GM19351 (cell line): ENCODE measurements around the gene TRIO.
A peak's percentile ranks its signal among the peaks of the same experiment; 100 is the strongest.

Experiments
- ATAC-seq: cut with Tn5 transposase; IDR thresholded peaks from one replicate; pipeline ENCODE4 v1.9.1; 2021; ENCODE audit warnings: mild to moderate bottlenecking, moderate library complexity; ENCODE audit not compliant: unreplicated experiment

Gene TRIO

DNA sequence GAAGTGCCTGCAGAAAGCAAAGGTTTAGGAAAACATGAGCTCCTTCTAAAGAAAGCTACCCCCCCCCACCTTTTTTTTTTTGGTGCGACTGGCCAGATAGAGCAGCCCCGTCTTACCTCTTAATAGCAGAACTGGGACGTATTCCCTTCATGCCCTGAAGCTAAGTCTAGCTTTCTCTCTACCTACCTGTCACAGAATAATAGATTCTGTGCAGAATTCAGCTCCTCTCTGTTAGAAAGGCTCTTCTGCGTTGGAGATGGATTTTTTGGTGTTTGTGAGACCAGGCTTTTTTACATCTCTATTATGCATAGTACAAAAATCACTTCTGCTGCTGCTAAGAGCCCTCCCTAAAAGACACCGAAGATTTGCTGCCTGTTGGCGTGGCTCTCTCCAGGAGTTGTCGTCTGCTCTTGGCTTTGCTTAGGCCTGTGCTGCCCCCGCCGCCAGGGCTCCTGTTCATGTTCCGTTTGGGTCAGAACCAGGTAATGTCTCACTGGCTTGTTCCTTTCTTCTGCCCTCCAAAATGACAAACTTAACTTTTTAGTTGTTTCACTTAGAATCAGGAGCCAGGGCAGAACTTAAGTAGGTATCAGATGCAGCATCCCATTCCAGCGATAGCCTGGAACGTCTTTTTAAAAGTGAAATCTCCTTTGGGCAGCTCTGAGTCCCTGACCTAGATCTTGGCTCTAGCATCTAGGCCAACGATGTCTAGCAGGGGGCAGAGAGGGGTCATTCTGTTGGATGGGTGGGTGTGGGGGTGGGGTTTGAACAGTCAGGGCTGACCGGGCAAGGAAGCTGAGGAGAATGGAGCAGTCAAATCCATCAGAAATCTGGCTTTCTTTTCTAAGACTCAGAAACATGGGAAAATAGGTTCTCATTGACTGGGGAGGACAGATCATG lies 2.5 kb downstream of the TRIO start:
- ATAC-seq = no peak

- ATAC-seq = no peak
Observed at GRCh38 chr5:14146725-14147124, 3.6 kb downstream of the TRIO start.

DNA sequence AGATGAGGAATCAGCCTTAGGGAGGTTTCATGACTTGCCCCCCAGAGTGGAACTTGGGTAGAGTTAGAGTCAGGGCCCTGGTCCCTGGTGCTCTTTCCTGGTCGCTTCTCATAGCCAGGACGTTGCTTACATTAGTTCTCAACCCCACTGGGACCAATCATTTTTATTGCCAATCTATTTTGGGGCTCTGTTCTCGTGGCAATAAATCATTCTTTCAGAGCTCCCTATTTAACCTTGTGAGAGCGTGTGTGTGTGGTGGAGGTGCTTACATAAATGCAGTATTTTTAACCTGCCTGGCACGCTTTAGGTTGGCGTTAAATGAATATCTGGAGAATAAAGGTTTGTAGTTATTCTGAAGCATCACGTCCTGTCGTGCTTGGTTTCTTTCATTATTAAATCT lies 4.1 kb downstream of the TRIO start:
- no peak for ATAC-seq

- no peak for ATAC-seq
Observed at GRCh38 chr5:14148483-14148882, 5.3 kb downstream of the TRIO start.

- ATAC-seq = no peak
Observed at GRCh38 chr5:14148890-14149671, 5.9 kb downstream of the TRIO start.

GRCh38 chr5:14149672-14150274 lies 6.6 kb downstream of the TRIO start:
- no peak for ATAC-seq

- ATAC-seq = no peak
Observed at GRCh38 chr5:14151416-14151815, 8.3 kb downstream of the TRIO start.

- no peak for ATAC-seq
Observed at GRCh38 chr5:14153071-14153864, 10.1 kb downstream of the TRIO start.

DNA sequence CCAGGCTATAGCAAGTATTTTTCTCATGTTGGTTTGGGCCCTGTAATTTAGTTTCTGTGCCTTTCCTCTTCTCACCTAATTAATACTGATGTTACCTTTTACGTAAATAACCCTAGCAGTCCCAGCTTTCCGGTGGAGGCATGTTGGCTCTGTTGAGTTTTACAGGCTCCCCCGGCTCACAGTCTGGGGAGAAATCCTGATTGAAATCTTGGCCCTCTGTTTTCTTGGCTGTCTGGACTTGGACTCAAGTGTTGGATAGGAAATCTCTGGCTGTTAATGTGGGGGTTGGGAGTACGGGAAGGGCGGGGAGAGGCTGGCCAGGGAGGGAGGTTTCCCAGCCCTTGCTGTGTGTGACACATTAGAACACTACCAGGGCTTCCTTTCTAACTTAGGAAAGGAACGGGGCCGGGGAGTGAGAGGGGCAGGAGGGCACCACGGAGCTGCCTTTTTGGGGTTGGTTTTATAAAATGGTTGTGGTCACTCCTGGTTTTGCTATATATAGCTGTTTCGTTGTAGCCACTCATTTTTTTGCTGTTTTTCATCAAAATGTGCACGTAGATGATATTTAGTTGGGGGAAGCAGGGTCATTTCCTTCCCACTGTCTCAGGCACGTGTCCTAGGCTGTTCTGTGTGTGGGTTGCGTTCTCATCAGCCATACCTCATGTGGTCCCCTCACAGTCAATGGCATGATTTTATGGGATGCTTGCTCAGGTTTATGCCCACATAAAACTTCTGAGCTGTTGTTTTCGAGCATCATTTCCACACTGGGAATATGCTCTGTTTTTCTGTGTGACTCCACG lies 11.0 kb downstream of the TRIO start:
- ATAC-seq = peak; percentile 33

DNA sequence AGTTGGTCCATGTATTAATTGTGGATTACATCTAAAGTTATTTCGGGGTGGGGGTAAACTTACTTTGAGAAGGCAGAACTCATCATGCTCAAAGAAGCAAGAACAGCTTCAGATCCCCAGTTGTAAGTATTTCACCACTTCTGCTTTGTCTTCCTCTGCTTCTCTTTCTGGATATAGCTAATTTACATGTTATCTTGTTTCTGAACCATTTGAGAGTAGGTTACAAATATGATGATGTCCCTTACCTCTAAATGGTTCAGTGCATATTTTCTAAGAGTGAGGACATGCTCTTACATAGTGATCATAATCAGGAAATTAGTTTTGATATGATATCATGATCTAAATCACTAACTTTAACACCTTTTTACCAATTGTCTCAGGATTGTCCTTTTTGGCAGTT lies 11.9 kb downstream of the TRIO start:
- peak; percentile 63 for ATAC-seq

DNA sequence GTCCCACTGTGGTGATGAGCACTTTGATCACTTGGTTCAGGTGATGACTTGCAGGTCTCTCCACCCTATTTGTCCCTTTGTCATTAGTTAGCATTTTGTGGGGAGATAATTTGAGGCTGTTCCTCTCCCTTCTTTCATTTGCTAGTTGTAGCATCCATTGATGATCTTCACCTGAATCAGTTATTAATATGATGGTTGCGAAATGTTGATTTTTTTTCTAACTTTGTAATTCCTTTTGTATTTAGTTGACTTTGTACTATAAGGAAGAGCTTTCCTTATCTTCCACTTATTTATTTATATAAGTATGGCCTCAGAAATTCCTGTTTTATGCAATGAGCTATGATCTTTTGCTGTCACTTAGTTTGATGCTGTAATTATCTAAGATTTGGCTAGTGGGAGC lies 12.6 kb downstream of the TRIO start:
- ATAC-seq = no peak

GRCh38 chr5:14156290-14156649 lies 13.1 kb downstream of the TRIO start:
- peak; percentile 2 for ATAC-seq

DNA sequence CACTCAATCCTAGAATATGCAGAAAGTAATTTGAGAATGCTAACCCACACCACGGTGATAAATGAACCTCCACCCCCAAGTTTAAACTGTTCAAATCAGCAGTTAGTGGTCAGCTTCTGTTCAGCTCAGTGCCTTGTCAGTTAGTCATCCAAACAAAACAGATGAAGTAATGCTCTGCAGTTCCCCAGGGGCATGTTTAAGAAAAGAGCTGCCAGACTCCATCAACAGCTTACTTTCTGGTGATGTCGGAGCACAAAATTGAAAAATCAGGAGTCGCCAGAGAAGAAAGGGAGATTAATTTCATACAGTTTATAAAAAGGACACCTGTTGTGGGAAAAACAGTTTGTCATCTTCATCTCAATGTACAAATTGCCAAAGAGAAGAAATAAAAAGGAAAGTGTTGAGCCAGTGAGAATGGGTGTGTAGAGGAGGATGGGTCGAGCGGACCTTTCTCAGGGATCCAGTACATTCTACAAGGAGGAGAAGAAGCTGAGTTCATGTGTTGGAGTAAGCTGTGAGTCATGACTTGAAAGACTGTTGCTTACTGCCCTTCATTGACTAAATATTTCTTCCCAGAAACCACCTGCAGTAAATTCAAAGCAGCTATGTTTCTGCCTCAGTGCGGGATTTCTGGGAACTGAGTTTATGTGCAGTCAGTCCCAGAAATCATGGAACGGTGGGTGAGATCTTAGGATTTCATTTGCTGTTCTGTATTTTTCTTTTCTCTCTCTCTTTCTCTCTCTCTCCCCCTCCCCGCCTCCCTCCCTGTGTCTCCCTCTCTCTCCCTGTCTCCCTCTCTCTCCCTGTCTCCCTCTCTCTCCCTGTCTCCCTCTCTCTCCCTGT lies 13.7 kb downstream of the TRIO start:
- ATAC-seq = peak; percentile 72

DNA sequence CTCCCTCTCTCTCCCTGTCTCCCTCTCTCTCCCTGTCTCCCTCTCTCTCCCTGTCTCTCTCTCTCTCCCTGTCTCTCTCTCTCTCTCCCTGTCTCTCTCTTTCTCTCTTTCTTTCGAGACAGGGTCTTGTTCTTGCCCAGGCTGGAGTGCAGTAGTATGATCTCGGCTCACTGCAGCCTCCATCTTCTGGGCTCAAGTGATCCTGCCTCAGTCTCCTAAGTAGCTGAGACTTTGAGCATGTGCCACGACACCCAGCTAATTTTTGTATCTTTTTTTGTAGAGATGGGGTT lies 14.3 kb downstream of the TRIO start:
- ATAC-seq = no peak

DNA sequence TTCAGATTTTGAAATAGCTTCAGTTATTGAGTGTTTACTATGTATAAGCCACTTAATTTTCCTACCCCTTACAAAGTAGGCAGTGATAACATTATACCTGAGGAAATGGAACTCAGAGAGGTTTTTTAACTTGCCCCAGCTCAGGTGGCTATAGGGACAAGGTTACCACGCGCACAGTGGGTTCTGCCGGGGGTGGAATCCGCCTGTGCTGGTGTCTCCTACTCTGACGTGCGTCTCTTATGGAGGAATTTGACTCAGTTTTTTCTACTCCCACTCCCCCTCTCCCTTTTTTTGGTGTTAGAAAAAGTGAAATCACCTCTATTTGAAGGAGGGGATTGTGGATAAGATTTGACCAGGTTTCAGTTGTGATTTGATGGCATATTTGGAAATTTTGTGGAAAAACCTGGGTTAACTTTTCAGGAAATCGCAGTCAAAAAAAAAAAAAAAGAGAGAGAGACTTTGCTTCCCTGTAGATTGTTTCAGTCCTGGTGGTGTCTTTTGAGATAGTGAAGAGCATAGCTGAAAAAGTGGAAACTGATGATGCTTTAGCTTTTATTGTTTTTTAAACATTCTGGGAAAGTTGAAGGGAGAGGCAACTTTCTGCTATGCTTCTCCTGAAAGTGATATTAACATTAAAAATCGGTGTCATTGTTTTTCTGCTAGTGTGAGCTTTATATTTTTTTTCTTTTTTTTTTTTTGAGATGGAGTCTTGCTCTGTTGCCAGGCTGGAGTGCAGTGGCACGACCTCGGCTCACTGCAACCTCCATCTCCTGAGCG lies 15.9 kb downstream of the TRIO start:
- no peak for ATAC-seq

DNA sequence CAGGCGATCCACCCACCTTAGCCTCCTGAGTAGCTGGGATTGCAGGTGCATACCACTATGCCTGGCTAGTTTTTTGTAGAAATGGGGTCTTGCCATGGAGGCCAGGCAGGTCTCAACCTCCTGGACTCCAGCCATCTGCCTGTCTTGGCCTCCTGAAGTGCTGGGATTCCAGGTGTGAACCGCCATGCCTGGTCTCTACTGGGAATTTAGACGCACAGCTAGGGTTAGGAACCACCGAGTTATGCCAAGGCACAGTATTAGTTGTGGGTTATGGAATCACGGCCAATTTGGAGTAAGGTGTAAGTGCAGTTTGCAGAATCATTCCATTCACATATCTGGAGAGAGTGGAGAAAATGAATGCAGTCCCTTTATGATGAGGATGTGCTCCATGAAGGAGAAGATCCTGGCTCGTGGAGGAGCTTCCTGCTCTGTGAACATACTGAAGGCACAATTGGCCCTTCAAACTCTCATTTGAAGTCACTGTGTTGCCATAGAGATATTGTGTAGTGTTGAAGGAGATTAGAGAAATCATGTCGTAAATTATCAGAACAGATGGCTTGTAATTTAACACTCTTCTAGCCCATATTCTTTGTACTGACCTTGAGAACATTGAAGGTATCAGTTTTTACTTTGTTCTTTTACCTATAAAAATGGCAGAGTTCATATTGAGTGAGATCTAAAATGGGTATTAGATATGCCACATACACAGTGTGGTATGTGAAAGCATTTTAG lies 18.8 kb downstream of the TRIO start:
- no peak for ATAC-seq

DNA sequence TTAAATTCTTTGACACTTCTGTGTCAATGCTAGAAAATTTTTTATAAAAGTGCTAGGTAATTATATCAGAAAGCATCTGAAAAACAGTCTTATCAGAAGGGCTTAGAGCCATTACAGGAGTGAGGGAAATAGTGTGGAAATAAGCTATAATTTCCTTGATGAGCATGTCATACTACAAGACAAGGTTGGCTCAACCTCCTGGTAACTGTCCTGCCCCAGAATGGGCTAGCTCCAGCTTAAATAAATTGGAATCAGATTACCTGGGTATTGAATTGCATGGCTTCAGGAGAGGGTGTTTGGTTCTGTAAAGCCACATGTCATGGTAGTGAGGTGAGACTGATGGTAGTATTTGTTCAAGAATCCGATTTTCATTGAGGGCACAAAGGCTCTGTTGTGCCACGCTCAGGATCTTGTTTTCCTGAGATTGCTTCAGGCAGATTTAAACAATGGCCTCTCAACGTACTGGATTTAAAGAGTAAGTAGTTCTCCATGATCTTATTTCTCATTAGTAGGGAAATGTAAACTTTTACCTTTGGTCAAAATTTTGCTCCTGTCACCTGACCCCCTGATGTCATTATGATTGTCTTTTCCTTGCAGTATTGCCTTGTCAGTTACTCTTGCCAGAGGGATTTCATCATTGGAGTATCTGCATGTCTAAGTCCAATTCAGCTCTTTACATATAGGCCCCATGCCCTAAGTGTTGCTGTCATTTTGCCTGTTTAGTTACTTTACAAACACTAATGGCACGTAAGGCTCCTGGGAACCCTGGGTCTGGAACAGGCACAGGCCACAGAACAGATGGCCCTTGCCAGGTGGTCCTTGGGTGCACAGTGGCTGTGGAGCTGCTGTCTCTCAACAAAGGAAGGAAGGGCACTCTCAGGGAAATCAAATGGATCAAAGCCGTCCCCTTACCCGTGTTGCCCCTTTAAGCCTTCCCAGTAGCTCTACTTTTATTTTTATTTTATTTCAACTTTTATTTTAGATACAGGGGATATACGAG lies 21.3 kb downstream of the TRIO start:
- no peak for ATAC-seq
